HFFc6 (cell line): Measurements from ENCODE around the gene ZNF768. TPM values are rescaled to one million over a fixed set of nuclear protein-coding genes. Genes with fewer than 3 reads are reported as not detected.

Source experiments
- DNase-seq: peaks from one replicate; pipeline ENCODE4 v3.0.0-alpha.2; 2018
- H3K27ac Mint-ChIP-seq: 2 replicates; pipeline ENCODE4 v1.8.0; 2020; ENCODE audit warnings: mild to moderate bottlenecking, mixed read lengths
- H3K27me3 Mint-ChIP-seq: 2 replicates; pipeline ENCODE4 v1.8.0; 2021; ENCODE audit warnings: mild to moderate bottlenecking, moderate library complexity, mixed read lengths; ENCODE audit not compliant: insufficient read depth
- H3K36me3 Mint-ChIP-seq: 2 replicates; pipeline ENCODE4 v1.8.0; 2021; ENCODE audit warnings: low read depth, mixed read lengths
- H3K4me1 Mint-ChIP-seq: 2 replicates; pipeline ENCODE4 v1.8.0; 2020; ENCODE audit warnings: low read depth, mixed read lengths
- H3K4me3 Mint-ChIP-seq: 2 replicates; pipeline ENCODE4 v1.8.0; 2020; ENCODE audit warnings: mild to moderate bottlenecking, moderate library complexity, mixed read lengths
- H3K9me3 Mint-ChIP-seq: 2 replicates; pipeline ENCODE4 v1.8.0; 2020; ENCODE audit warnings: mild to moderate bottlenecking, mixed read lengths
- CTCF ChIP-seq: fragments of 200-600 bp; sonication (generic); IDR thresholded peaks from 2 replicates; pipeline ENCODE4 v1.5.0; 2021; ENCODE audit warnings: antibody characterized with exemption, mild to moderate bottlenecking
- total RNA-seq, 6 experiments: library from RNA; stranded (reverse); fragmentation: NEBNext Ultra II Directional; extraction: Animal tissue kit (Norgen Biotek cat#: 25700); gene quantifications; 2 replicates in 1 of 6; 3 replicates in 5 of 6; pipeline ENCODE4 v1.2.3, GENCODE V29; 2021

The ZNF768 gene
- total RNA-seq, 6 experiments from 2014 or later: 19.8 to 22.8 (median 20.8) TPM

GRCh38 chr16:30559690-30560089 is 33.3 kb upstream of the ZNF768 start:
- Mint-ChIP-seq H3K27ac (no peak overlapping the region), H3K9me3 (no peaks in the 10 kb centered on the region), H3K4me3 (no peak overlapping the region), H3K27me3 (peaks cover 1% of the 10 kb centered on the region), H3K36me3 (peaks cover 6% of the 10 kb centered on the region), H3K4me1 (peaks cover 17% of the 10 kb centered on the region)
- no peak for DNase-seq
- no peak for TF ChIP-seq CTCF

- peaks cover 17% of the 10 kb centered on the region for H3K4me1 Mint-ChIP-seq
- H3K4me3 Mint-ChIP-seq: peak overlapping the region; percentile 90
- H3K27me3 Mint-ChIP-seq: no peaks in the 10 kb centered on the region; the same call in none of the 2 replicates
- H3K27ac Mint-ChIP-seq: peak overlapping the region; percentile 84
- peaks cover 11% of the 10 kb centered on the region for H3K36me3 Mint-ChIP-seq
- no peak for TF ChIP-seq CTCF
- DNase-seq: no peak
- H3K9me3 Mint-ChIP-seq: no peaks in the 10 kb centered on the region
These were observed 32.5 kb upstream of the ZNF768 start for GRCh38 chr16:30558789-30559377.

DNA sequence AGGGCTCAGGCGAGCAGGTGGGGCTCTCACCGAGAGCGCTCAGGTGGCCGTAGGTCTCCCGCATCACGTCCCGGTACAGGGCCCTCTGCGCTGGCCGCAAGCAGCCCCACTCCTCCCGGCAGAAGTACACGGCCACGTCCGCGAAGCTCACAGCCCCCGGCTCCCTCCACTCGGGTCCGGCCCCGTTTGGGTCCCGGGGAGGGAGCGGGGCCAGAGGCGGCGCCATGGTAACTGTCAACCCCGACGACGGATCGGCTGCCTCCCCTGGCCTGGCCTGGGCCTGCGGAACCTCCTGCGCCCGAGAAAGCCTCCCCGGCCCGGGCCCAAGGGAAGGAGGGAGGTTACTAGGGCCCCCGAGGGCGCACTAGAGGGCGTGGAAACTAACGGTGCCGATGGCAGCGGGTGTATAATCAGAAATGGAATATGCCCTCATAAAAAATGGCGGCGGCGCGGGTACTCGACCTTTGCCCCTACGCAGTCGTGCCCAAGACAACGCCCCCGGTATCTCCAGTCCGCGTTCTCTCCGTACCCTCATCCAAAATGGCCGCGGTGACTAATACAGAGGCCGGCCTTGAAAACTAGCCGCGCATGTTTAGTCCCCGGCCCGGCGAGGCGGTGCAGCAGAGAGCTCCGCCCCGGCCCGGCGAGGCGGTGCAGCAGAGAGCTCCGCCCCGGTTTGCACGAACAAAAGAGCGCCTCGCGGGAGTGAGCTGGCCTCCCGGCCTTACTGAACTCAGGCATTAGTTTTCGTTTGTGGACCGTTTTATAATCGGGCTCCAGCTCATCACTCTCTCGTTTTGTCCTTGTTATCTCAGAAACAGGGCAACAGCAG is 31.8 kb upstream of the ZNF768 start, which contains the start of gene ZNF764:
ZNF764 (minus strand) TSS at position 418 of the 832 bp plus-strand sequence; CDS start at position 226, 192 bp downstream.
- H3K36me3 Mint-ChIP-seq: peaks cover 11% of the 10 kb centered on the region
- H3K4me3 Mint-ChIP-seq: peak within 1 kb of the TSS; percentile 90
- DNase-seq: peak; percentile 98
- H3K27ac Mint-ChIP-seq: peak within 1 kb of the TSS; percentile 84
- H3K4me1 Mint-ChIP-seq: peaks cover 17% of the 10 kb centered on the region
- TF ChIP-seq CTCF: peak; percentile 44
- no peaks in the 10 kb centered on the region; the same call in none of the 2 replicates for H3K27me3 Mint-ChIP-seq
- H3K9me3 Mint-ChIP-seq: no peaks in the 10 kb centered on the region

GRCh38 chr16:30557707-30557956 is 31.3 kb upstream of the ZNF768 start:
- no peak for DNase-seq
- TF ChIP-seq CTCF: no peak; the same call in 1 of the 2 replicates
- H3K4me1 Mint-ChIP-seq: peaks cover 17% of the 10 kb centered on the region
- H3K9me3 Mint-ChIP-seq: no peaks in the 10 kb centered on the region
- H3K4me3 Mint-ChIP-seq: peak overlapping the region; percentile 90
- no peaks in the 10 kb centered on the region; the same call in none of the 2 replicates for H3K27me3 Mint-ChIP-seq
- peak overlapping the region; percentile 84 for H3K27ac Mint-ChIP-seq
- peaks cover 11% of the 10 kb centered on the region for H3K36me3 Mint-ChIP-seq

DNA sequence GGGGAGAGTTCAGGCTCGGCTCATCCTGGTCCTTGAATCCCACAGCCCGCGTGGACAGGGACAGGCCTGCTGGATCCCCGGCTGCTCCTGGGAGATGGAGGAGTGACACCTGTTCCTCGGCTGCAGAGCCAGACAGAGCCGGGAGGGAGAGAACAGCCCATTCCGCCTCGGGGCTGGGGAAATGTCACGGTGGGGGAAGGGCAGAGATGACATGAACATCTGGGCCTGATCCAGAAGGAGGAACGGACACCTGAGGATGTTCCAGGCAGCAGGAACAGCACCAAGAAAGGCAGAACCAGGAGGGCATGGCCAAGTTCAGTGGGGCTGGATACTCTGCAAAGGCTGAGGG is 29.7 kb upstream of the ZNF768 start:
- Mint-ChIP-seq H3K4me1 (peaks cover 17% of the 10 kb centered on the region), H3K27me3 (no peaks in the 10 kb centered on the region; the same call in 1 of the 2 replicates), H3K27ac (peak overlapping the region; percentile 40; the same call in 1 of the 2 replicates), H3K4me3 (peak overlapping the region; percentile 58), H3K36me3 (peaks cover 11% of the 10 kb centered on the region), H3K9me3 (no peaks in the 10 kb centered on the region)
- no peak for DNase-seq
- no peak for TF ChIP-seq CTCF
